Effector memory CD8-positive, alpha-beta T cell (primary cell): ENCODE results near the gene FYB1.

Source experiments
- ATAC-seq: fragments of 150-1000 bp; cut with Tn5 transposase; replicated peaks from 2 replicates; pipeline ENCODE4 v1.10.0; 2021; ENCODE audit warnings: mild to moderate bottlenecking, moderate library complexity
- DNase-seq, 3 experiments: peaks; one replicate each; pipeline ENCODE4 v3.0.0; 2021
- H3K27ac Mint-ChIP-seq, 2 donors: one replicate each; pipeline ENCODE4 v1.8.0; 2022; ENCODE audit warnings: mild to moderate bottlenecking in 2 of 2, mixed read lengths in 2 of 2, moderate library complexity in 2 of 2
- H3K27me3 Mint-ChIP-seq, 2 donors: one replicate each; pipeline ENCODE4 v1.8.0; 2022; ENCODE audit warnings: mixed read lengths in 2 of 2
- H3K36me3 Mint-ChIP-seq: one replicate; pipeline ENCODE4 v1.8.0; 2022; ENCODE audit warnings: mild to moderate bottlenecking, moderate library complexity, mixed read lengths; ENCODE audit not compliant: insufficient read depth
- H3K4me1 Mint-ChIP-seq, 2 donors: one replicate each; pipeline ENCODE4 v1.8.0; 2022; ENCODE audit warnings: low read depth in 2 of 2, mixed read lengths in 2 of 2
- H3K4me3 Mint-ChIP-seq, 2 donors: one replicate each; pipeline ENCODE4 v1.8.0; 2022; ENCODE audit warnings: mild to moderate bottlenecking in 2 of 2, mixed read lengths in 2 of 2, moderate library complexity in 2 of 2
- H3K9me3 Mint-ChIP-seq, 2 donors: one replicate each; pipeline ENCODE4 v1.8.0; 2022; ENCODE audit warnings: mixed read lengths in 2 of 2

Gene FYB1

GRCh38 chr5:39121315-39121714 is 98.0 kb downstream of the FYB1 start:
- Mint-ChIP-seq H3K4me1 (peaks cover 6 to 22% of the 10 kb centered on the region in 2 donors), H3K9me3 (no peaks in the 10 kb centered on the region), H3K27ac (peak overlapping the region in 1 of 2 donors; percentile 45), H3K36me3 (peaks cover 74% of the 10 kb centered on the region), H3K27me3 (no peaks in the 10 kb centered on the region), H3K4me3 (no peak overlapping the region)
- ATAC-seq (no peak), DNase-seq (no peak)

- Mint-ChIP-seq H3K27me3 (no peaks in the 10 kb centered on the region), H3K27ac (peak overlapping the region in 1 of 2 donors; percentile 22), H3K4me1 (peaks cover 7 to 29% of the 10 kb centered on the region in 2 donors), H3K36me3 (peaks cover 74% of the 10 kb centered on the region), H3K9me3 (no peaks in the 10 kb centered on the region), H3K4me3 (no peak overlapping the region)
- no peak for ATAC-seq
- no peak for DNase-seq
Observed at GRCh38 chr5:39120052-39120420, 99.3 kb downstream of the FYB1 start.

- H3K9me3 Mint-ChIP-seq, result no peaks in the 10 kb centered on the region
- no peak for DNase-seq
- H3K27me3 Mint-ChIP-seq, result no peaks in the 10 kb centered on the region
- H3K4me1 Mint-ChIP-seq, result peaks cover 7 to 30% of the 10 kb centered on the region in 2 donors
- no peak for ATAC-seq
- H3K36me3 Mint-ChIP-seq, result peaks cover 77% of the 10 kb centered on the region
- no peak overlapping the region for H3K4me3 Mint-ChIP-seq
- H3K27ac Mint-ChIP-seq, result peak overlapping the region in 1 of 2 donors; percentile 22
Observed at GRCh38 chr5:39119404-39120051, 99.8 kb downstream of the FYB1 start.

GRCh38 chr5:39118638-39119037 is 100.7 kb downstream of the FYB1 start:
- H3K27me3 Mint-ChIP-seq, result no peaks in the 10 kb centered on the region
- no peak for ATAC-seq
- peaks cover 7 to 26% of the 10 kb centered on the region in 2 donors for H3K4me1 Mint-ChIP-seq
- H3K36me3 Mint-ChIP-seq, result peaks cover 85% of the 10 kb centered on the region
- DNase-seq, result no peak
- H3K9me3 Mint-ChIP-seq, result no peaks in the 10 kb centered on the region
- no peak overlapping the region for H3K4me3 Mint-ChIP-seq
- peak overlapping the region in 1 of 2 donors; percentile 93 for H3K27ac Mint-ChIP-seq

DNA sequence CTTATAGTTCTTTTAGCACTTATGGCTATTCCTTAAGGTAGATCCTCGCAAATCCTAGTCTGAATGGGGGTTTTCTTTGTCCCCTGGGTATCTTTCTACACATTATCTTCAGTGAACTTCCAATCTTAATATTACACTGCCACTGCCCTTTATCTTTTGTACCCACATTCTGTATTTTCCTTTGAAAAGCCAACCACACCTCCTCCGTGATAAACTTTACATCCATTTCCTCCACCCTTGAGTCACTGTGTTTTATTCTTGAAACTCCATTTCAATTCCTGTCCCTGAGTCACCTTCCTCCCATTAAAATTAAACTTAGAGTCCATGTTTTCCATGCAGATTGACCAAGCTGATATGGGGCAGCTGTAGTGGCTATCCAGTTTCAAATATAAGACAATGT is 102.0 kb downstream of the FYB1 start:
- Mint-ChIP-seq H3K4me1 (peaks cover 7 to 26% of the 10 kb centered on the region in 2 donors), H3K4me3 (no peak overlapping the region), H3K27me3 (no peaks in the 10 kb centered on the region), H3K36me3 (peaks cover 92% of the 10 kb centered on the region), H3K27ac (peak overlapping the region; percentile 0 to 93), H3K9me3 (no peaks in the 10 kb centered on the region)
- DNase-seq, result no peak
- no peak for ATAC-seq

DNA sequence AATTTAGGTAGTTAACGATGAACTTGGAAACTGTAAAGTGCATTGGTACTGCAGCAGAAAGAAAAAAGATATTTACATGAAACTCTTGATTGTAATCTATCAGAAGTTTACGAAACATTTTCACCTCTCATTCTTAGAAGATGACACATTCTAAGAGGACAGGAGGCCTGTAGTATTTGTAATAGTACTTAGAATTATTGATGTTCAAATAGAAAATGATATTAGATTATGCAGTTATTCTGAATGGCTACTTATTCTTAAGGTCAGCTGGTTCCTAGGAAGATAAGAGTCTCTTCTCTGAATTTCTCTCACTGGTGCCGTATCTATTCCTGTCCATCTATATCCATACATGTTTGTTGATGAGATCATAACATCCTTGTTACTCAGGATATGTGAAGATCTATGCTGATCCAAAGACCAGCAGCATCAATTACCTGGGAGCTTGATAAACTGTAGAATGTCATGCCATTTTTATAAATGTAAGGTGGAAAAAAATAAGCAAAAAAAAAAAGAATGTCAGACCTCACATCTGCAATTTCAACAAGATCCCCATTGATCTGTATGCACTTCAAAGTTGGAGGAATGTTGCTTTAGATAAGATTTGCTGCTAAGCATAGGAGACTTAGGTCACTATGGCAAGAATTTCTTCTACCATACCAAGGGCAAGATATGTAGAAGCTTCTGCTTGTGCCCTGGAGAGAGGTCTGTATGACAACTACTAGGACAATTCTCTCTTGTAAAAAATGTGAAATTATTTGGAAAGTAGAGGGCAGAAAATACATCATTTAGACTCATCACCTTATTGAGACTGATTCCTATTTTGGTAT is 102.8 kb downstream of the FYB1 start:
- no peak for DNase-seq
- ATAC-seq, result no peak
- H3K4me1 Mint-ChIP-seq, result peaks cover 7 to 26% of the 10 kb centered on the region in 2 donors
- peak overlapping the region; percentile 10 to 93 for H3K27ac Mint-ChIP-seq
- H3K4me3 Mint-ChIP-seq, result peak overlapping the region in 1 of 2 donors; percentile 19
- peaks cover 87% of the 10 kb centered on the region for H3K36me3 Mint-ChIP-seq
- no peaks in the 10 kb centered on the region for H3K9me3 Mint-ChIP-seq
- no peaks in the 10 kb centered on the region for H3K27me3 Mint-ChIP-seq

DNA sequence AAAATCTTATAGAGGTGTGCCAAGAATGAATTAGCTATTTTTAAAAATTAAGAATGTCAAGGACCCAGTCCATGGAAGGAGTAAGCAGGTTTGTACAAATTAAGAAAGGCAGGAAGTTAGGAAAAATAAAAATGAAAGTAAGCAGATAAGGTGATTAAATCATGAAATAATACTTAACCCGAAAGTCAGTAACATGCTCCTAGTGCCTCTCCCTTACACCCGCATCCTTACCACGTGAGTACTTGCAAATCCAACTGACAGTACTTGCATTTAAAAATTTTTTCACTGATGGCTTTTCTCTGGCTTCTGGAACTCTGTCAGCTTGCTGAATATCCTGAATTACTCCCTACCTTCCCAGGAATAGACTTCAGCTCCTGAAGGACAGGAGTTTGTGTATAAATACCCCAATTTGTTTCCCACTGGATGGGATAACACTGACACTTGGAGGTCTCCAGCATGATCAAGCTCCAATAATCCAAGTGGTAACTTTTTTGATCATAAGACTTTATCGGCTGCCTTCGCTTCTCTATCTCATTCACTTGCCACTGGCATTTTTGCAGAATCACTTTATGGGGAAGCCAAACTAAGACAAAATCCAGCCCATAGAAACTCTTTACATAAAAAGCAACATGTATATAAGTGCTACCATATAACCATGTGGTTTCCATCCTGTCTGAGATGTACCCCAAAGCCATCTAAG is 103.6 kb downstream of the FYB1 start:
- peak overlapping the region in 1 of 2 donors; percentile 19 for H3K4me3 Mint-ChIP-seq
- DNase-seq (no peak), ATAC-seq (no peak)
- H3K9me3 Mint-ChIP-seq, result no peaks in the 10 kb centered on the region
- H3K36me3 Mint-ChIP-seq, result peaks cover 83% of the 10 kb centered on the region
- H3K27me3 Mint-ChIP-seq, result no peaks in the 10 kb centered on the region
- peak overlapping the region in 1 of 2 donors; percentile 93 for H3K27ac Mint-ChIP-seq
- H3K4me1 Mint-ChIP-seq, result peaks cover 7 to 26% of the 10 kb centered on the region in 2 donors

- Mint-ChIP-seq H3K4me3 (no peak overlapping the region), H3K27ac (peak overlapping the region in 1 of 2 donors; percentile 65), H3K27me3 (no peaks in the 10 kb centered on the region), H3K4me1 (peaks cover 7 to 30% of the 10 kb centered on the region in 2 donors), H3K36me3 (peaks cover 79% of the 10 kb centered on the region), H3K9me3 (no peaks in the 10 kb centered on the region)
- ATAC-seq, result no peak
- DNase-seq, result no peak
Observed at GRCh38 chr5:39114155-39114554, 105.2 kb downstream of the FYB1 start.

GRCh38 chr5:39113354-39113953 is 105.9 kb downstream of the FYB1 start:
- H3K9me3 Mint-ChIP-seq, result no peaks in the 10 kb centered on the region
- no peak overlapping the region for H3K4me3 Mint-ChIP-seq
- H3K4me1 Mint-ChIP-seq, result peaks cover 7 to 30% of the 10 kb centered on the region in 2 donors
- DNase-seq (no peak), ATAC-seq (no peak)
- H3K27me3 Mint-ChIP-seq, result no peaks in the 10 kb centered on the region
- peaks cover 75% of the 10 kb centered on the region for H3K36me3 Mint-ChIP-seq
- peak overlapping the region in 1 of 2 donors; percentile 65 for H3K27ac Mint-ChIP-seq

DNA sequence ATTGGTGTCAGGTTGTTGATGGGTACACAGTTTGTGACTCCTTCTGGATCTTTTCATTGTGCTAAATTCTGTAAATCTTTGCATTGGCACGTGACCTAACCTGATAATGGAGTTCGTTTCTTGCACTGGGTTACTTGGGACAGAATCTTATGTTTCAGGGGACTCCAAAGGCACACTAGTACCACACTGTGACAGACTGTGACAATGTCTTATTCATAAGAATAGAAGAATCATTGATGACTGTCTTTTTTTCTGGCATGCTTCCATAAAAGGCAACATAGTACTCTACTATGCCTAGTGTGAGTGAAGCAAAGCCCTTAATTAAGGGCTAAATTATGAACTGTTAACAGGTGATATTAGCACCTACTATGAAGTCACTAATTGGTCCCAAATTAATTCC is 109.8 kb downstream of the FYB1 start:
- Mint-ChIP-seq H3K4me1 (peaks cover 0 to 4% of the 10 kb centered on the region in 2 donors), H3K27me3 (no peaks in the 10 kb centered on the region), H3K9me3 (no peaks in the 10 kb centered on the region), H3K27ac (peak overlapping the region in 1 of 2 donors; percentile 50), H3K36me3 (peaks cover 62% of the 10 kb centered on the region), H3K4me3 (no peak overlapping the region)
- no peak for DNase-seq
- no peak for ATAC-seq

- H3K9me3 Mint-ChIP-seq, result no peaks in the 10 kb centered on the region
- peaks cover 0 to 4% of the 10 kb centered on the region in 2 donors for H3K4me1 Mint-ChIP-seq
- H3K27me3 Mint-ChIP-seq, result no peaks in the 10 kb centered on the region
- DNase-seq, result no peak
- ATAC-seq, result no peak
- H3K27ac Mint-ChIP-seq, result peak overlapping the region in 1 of 2 donors; percentile 50
- no peak overlapping the region for H3K4me3 Mint-ChIP-seq
- peaks cover 56% of the 10 kb centered on the region for H3K36me3 Mint-ChIP-seq
Observed at GRCh38 chr5:39108987-39109386, 110.4 kb downstream of the FYB1 start.

GRCh38 chr5:39107350-39107749 is 112.0 kb downstream of the FYB1 start:
- Mint-ChIP-seq H3K27me3 (no peaks in the 10 kb centered on the region), H3K4me3 (no peak overlapping the region), H3K4me1 (peaks cover 0 to 10% of the 10 kb centered on the region in 2 donors), H3K36me3 (peaks cover 46% of the 10 kb centered on the region), H3K27ac (no peak overlapping the region), H3K9me3 (no peaks in the 10 kb centered on the region)
- DNase-seq (no peak), ATAC-seq (no peak)

- ATAC-seq (no peak), DNase-seq (no peak)
- Mint-ChIP-seq H3K4me3 (no peak overlapping the region), H3K36me3 (peaks cover 45% of the 10 kb centered on the region), H3K27me3 (no peaks in the 10 kb centered on the region), H3K27ac (peak overlapping the region in 1 of 2 donors; percentile 20), H3K4me1 (peaks cover 1 to 14% of the 10 kb centered on the region in 2 donors), H3K9me3 (no peaks in the 10 kb centered on the region)
Observed at GRCh38 chr5:39106322-39106721, 113.0 kb downstream of the FYB1 start.
